GDM1 (cell line): ENCODE results near the gene CADM4.
A peak's percentile ranks its signal among the peaks of the same experiment; 100 is the strongest.

Source experiments
- DNase-seq: peaks from one replicate; lab custom pipeline; 2025; lab: John Stamatoyannopoulos, UW

Gene CADM4

DNA sequence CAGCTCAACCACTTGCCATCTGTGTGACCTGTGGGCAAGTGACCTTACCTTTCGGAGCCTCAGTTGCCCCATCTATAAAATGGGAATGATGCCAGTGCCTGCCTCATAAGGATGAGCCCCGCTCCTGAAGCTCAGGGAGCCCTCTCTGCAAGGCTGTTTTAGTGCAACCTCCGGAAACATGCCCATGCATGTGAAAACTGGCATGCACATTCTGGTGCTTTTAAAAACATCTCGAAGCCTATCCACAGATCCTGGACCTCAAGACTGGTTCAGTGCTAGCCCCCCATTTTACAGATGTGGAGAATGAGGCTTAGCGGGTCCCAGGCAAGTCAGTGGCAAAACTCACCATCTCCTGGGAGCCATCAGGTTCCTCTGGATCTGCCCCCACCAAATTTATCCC lies 5.6 kb downstream of the CADM4 start:
- no peak for DNase-seq

DNA sequence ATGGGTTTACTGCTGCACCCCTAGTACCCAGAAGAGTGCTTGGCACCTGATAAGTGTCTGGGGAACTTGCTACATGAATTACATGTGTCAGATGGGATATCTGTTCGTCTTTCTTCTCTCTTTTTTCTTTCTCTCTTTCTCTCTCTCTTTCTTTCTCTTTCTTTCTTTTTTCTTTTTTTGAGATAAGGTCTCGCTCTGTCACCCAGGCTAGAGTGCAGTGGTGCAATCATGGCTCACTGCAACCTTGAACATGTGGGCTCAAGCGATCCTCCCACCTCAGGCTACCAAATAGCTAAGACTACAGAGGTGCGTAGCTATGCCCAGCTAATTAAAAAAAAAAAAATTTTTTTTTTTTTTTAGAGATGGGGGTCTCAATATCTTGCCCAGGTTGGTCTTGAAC lies 6.1 kb downstream of the CADM4 start:
- DNase-seq, result no peak

DNA sequence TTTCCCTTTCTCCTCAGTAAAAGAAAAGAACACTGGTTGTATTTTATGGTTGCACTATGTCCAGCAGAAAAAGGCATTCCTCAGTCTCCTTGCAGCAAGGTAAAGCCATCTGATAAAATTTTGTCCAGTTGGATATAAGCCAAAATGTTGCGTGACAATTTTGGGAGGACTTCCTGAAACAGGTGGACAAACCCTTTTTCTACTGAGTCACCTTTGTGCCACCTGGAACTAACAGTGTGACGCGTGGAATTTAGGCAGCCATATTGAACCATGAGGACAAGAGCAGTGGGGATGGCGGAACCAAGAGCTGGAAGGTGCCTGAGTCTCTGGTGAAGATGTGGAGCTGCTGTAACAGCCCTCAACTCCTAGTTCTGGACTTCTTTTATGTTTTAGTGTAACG lies 8.2 kb downstream of the CADM4 start:
- DNase-seq, result no peak

DNA sequence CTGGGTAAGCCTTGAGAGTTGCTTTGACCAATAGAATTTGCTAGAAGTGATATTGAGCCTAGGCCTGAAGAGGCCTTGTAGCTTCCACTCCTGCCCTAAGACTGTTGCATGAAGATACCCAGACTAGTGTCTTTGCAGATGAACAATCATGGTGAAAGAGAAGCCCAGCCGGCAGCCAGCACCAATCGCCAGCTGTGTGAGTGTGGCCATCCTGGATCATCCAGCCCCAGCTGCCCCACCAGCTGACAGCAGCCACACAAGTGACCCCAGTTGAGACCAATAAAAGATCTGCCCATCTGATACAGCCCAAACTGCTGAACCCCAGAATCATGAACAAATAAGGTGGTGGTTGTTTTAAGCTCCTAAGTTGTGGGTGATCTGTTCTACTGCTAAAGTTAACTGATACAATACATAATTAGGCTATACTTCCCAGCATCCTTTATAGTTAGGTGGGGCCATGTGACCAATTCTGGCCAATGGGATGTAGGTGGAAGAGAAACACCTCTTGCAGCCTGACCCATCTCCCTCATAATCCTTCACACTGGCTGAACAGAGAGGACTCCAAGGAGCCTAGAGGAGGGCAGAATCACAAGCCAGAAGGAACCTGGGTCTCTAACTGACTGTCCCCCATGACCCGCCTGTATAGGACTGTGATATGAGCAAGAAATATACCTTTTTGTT lies 10.9 kb downstream of the CADM4 start:
- no peak for DNase-seq

GRCh38 chr19:43626838-43627237 lies 12.8 kb downstream of the CADM4 start:
- DNase-seq, result no peak

GRCh38 chr19:43625918-43626579 lies 13.6 kb downstream of the CADM4 start:
- DNase-seq, result no peak

DNA sequence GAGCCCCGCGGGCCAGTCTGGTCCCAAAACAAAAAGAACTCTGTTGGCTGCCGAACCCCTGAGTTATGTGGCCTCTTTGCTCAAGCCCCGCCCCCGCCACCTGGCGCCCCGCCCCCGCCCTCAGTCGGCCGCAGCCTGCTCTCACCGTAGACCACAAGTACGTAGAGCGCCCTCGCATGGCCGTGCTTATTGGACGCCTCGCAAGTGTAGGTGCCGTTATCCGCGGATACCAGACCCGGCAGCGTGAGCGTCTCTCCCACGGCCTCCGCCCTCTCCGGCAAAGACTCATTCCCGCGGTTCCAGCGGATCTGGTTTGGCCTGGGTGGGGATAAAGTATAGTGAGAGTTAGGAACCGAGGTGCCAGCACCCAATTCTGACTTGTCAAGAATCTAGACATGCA lies 14.7 kb downstream of the CADM4 start:
- DNase-seq, result no peak

GRCh38 chr19:43623889-43624670 lies 15.6 kb downstream of the CADM4 start:
- no peak for DNase-seq

DNA sequence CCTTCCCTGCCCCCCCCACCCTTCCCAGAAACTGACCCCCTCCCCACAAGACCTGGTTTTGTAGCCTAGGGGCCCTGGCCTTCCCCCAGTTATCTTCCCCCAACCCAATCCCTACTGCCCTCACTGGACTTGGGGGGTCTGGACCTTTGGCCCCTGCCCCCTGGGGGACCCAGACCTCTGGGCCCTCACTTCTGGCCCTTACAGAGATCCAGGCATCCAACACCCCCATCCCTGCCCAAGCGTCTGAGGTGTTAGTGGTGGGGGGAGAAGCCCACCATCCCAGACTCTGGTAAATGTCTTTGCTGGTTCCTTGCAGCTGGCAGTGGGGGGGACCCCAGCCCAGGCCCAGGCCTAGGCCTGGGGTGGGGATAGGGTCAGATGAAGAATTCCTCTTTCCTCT lies 16.7 kb downstream of the CADM4 start:
- no peak for DNase-seq

- no peak for DNase-seq
These were observed 17.6 kb downstream of the CADM4 start for GRCh38 chr19:43622070-43622469.

DNA sequence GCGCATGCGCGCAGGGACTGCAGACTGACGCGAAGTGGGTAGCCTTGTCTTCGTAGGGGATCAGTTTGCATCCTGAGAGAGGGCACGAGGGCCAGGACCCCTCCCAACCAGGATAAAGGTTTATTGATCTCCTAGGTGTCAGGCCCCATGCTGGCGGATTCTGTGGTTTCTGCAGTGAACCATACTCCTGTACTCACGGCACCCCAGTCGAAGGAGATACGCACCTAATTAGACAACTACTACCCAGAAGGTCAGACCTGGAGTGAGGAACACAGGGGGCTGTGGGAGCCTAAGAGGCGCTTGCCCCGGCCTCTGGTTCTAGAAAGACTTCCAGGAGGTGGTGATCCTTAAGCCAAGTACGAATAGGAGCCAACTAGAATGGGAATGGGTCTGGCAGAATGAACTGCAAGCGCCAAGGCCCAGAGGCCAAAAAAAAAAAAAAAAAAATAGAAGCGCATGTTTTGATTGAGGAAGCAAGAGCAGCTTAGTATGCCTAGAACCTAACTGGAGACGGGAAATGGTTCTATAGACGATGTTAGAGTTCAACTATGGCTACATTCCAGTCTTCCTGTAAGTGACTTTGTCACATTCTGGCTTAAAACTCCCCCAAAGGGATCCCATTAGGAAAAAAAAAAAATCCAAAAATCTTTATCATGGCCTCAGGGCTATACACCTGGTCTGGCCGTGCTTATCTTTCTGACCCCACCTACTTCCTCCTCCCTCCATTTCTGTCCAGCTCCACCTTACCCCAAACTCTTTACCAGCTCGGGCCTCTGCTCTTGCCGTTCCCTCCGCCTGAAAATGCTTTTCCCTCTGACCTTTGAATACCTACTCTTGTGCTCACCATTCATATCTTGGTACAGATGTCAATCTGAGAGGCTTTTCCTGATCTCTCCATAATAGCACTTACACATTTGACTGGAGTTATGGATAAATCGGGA lies 19.3 kb downstream of the CADM4 start:
- no peak for DNase-seq

DNA sequence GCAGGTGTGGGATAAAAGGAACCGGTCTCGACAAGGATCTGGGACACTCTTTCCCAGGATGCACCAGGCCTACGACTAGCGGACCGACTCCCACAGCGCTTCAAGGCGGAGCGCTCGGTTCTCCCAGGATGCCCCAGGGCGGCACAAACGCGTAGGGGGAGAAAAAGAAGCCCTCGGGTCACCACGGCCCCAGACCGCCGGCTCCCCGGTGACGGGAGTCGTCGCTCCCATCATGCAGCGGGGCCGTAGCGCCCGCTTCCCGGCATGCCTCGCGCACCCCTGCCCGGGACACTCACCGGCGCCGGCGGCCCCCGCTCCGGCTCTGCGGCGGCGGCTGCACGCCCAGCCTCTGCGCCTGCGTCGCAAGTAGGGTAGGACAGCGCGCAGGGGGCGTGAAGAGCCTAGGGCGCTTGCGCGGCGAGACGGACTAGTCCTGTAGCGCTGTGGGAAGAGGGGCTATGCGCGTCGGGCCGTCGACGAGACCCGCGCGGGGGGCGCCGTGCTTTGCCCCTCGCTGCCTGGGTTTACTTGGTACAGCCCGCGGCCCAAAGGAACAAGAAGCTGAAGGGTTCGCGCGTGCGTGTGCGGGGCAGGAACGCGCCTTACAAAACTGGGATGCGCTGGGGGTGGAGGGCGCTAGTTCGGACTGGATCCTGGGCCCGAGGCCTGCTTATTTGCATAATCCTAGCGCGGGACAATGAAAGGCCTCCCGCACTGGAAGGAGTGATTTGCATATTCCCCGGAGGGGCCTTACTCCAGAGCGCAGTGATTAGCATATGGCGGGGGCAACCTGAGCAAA lies 20.2 kb downstream of the CADM4 start, which contains the start of gene ZNF428:
Gene ZNF428, minus strand, starts transcription at position 368 of the 799 bp plus-strand sequence. CDS start 5,325 bp downstream, outside the sequence.
- peak; percentile 89 for DNase-seq

DNA sequence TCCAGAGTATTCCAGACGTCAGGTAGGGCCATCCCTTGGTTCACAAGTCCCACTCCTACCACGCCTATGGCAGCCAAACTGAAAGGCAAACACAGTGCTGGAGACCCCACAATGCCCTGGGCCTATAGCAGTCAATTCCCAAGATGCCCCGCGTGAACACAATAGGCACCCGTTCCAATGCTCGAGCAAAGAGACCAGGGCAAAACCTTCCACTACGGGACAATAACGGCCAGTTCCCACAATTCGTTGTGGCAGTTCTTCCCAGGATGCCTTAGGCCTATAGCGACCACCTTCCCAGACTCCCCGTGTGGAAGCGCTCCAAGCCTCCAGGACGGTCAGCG lies 20.8 kb downstream of the CADM4 start:
- DNase-seq, result peak; percentile 65

- no peak for DNase-seq
These were observed 22.7 kb downstream of the CADM4 start for GRCh38 chr19:43616954-43617353.

DNA sequence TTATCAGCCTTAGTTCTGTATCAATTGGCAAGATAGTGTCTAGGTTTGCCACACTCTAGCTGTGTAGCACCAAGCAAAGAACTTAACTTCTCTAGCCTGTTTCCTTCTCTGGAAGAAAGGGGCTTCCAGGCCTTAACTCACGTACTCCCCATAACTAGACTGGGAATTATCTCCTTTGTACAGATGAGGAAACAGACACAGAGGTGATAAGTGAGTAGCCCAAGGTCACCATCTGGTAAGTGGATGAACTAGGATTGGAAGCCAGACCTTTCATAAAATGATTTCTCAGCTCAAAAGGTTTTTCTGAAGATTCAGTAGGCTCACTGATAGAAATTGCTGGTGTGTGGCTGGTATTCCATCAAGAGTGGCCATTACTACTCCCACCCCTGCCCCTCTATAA lies 23.3 kb downstream of the CADM4 start:
- no peak for DNase-seq

GRCh38 chr19:43612374-43612773 lies 27.3 kb downstream of the CADM4 start:
- DNase-seq, result no peak

GRCh38 chr19:43611788-43612187 lies 27.9 kb downstream of the CADM4 start, which contains the start of gene SRRM5:
TSS of gene SRRM5 (plus strand) at chr19:43612088. CDS start at chr19:43612122, 34 bp downstream.
- no peak for DNase-seq

DNA sequence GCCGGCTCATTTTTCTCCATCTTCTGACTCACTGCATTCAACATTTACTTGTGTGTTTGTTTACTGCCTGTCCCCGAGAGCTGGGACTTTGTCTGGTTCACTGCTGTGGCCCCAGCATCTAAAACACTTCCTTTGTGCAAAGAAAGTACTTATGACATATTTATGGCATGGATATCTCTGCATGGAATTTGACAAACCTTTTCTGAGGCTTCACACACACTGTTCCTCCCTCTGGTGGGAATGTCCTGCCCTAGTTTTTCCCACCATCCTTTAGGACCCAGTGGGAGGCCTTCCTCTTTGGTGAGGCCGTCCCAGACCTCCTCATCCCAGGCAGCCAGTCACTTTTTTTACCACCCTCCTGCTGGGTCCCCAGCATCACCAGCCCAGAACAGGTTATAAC lies 29.2 kb downstream of the CADM4 start:
- no peak for DNase-seq

DNA sequence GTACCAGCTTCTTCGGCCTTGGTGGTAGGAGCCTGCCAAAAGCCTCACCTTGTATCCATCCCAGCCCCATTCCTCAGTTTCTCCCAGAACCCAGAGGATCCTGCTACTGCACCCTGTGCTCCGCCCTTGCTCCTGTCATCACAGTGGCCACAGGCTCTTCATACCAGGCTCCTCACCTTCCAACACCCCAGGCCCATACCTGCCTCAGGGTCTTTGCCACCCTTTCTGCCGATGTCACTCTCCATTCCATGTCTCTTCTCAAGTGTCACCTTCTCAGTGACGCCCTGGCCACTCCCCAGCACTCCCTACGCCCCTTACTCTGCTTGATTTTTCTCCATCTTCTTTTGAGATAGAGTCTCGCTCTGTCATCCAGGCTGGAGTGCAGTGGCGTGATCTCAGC lies 29.8 kb downstream of the CADM4 start:
- DNase-seq, result no peak

DNA sequence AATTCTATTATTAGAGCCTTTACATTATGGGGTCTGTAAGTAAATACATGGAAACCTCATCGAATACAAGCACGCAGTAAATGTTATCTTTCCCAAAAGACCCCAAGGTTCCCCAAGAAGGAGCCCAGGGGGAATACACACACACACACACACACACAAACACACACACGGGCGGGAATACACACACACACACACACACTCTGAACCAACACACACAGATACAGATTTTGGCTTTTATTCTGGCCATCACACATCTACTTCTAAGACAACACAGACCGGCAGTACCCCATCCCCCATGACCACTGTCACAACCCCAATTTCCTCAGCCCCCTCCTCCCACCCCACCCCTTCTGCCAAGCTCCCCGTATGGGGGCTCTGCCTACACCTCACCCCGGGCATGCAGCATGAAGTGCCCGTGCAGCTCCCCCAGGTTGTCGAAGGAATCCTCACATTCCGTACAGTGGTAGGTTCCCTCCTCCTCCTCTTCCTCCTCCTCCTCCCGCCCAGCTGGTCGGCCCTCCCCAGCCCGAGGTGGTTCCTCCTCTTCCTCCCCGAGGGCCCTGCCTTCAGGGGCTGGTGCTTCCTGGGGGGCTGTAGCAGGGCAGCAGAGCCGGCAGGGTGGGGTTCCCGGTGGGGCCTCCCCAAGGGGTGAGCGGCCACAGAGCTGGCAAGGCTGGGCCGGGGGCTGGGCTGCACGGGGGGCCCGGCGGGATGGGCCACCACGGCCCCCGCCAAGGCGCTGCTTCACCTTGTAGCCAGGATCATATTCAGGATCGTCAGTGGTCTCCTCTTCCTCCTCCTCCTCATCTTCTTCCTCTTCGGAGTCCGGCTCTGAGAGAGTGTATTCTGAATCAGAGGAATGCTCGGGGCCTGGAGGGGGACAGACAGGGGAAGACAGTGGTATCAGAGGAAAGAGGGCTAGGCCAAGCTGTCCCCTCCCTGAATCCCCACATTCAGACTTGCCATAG lies 32.1 kb downstream of the CADM4 start:
- no peak for DNase-seq
